Colonic mucosa (tissue), 4 donors: Measurements from ENCODE around the gene BBS1. TPM values are rescaled to one million over a fixed set of nuclear protein-coding genes. Genes with fewer than 3 reads are reported as not detected.

Source experiments
- DNase-seq: peaks from one replicate; pipeline ENCODE4 v3.0.0-alpha.2; 2020
- H3K27ac ChIP-seq: fragments of 200-600 bp; one replicate; pipeline ENCODE4 v1.8.0; 2021
- H3K27me3 ChIP-seq: fragments of 200-600 bp; one replicate; pipeline ENCODE4 v1.8.0; 2021
- H3K36me3 ChIP-seq: fragments of 200-600 bp; one replicate; pipeline ENCODE4 v1.8.0; 2021
- H3K4me1 ChIP-seq: fragments of 200-600 bp; one replicate; pipeline ENCODE4 v1.8.0; 2021; ENCODE audit warnings: mild to moderate bottlenecking
- H3K4me3 ChIP-seq: fragments of 200-600 bp; one replicate; pipeline ENCODE4 v1.8.0; 2021
- H3K9ac ChIP-seq, 2 donors: one replicate each; pipeline ENCODE4 v1.7.0; 2013; ENCODE audit warnings: control low read depth in 2 of 2, low read depth in 2 of 2, low read length in 2 of 2
- H3K9me3 ChIP-seq: fragments of 200-600 bp; one replicate; pipeline ENCODE4 v1.8.0; 2021
- CTCF ChIP-seq: fragments of 200-600 bp; IDR thresholded peaks from one replicate; pipeline ENCODE4 v1.8.0; 2022; ENCODE audit warnings: antibody characterized with exemption, mild to moderate bottlenecking
- intact Hi-C: fragments of 100-400 bp; cut with DNase I; formaldehyde crosslinking; loops from one replicate; pipeline ENCODE4 v1.14.1; 2022
- total RNA-seq, 2 donors: library from RNA; stranded (reverse); fragmentation: NEBNext Ultra II Directional in 1 of 2; extraction: Animal tissue kit (Norgen Biotek cat#: 25700) in 1 of 2; gene quantifications; one replicate each; pipeline ENCODE4 v1.2.1, GENCODE V29; 2021
- donor health status: healthy.
- donor health status: DM: no; HTN: no; CAD: no.
- donor health status: DM: no; HTN: no; CAD: no.

The BBS1 gene
- total RNA-seq, 2 donors from 2014 or later = 16.8 to 25.8 TPM

DNA sequence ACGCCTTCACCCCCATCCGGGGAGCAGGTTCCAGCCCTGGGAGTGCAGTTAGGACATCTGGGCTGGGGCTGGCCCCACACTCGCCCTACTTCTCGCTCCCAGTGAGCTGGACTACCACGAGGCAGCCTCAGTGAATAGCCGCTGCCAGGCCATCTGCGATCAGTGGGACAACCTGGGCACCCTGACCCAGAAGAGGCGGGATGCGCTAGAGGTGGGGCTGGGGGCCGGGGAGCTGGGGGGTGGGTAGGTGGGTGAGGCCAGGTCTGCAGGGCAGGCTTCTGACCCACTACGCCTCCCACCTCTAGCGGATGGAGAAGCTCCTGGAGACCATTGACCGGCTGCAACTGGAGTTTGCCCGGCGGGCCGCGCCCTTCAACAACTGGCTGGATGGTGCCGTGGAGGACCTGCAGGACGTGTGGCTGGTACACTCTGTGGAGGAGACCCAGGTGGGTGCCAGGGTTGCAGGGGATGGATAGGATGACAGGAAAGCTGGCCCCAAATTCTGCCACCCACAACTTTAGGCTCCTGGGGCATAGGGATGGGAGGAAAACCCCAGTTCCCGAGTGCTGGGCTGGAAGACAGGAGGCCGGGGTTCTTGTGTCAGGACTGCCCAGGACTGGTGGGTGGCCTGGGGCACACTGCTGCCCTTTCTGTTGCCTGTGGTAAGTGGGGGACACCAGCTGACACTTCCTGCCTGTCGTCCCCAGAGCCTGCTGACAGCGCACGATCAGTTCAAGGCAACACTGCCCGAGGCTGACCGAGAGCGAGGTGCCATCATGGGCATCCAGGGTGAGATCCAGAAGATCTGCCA lies 49.6 kb downstream of the BBS1 start:
- Histone ChIP-seq H3K27me3 (no peaks in the 10 kb centered on the region), H3K27ac (no peak overlapping the region), H3K9ac (no peak overlapping the region), H3K4me3 (no peak overlapping the region), H3K9me3 (no peaks in the 10 kb centered on the region), H3K36me3 (no peaks in the 10 kb centered on the region), H3K4me1 (no peaks in the 10 kb centered on the region)
- no peak for DNase-seq
- TF ChIP-seq CTCF = no peak
- intact Hi-C loops = no loop called here

DNA sequence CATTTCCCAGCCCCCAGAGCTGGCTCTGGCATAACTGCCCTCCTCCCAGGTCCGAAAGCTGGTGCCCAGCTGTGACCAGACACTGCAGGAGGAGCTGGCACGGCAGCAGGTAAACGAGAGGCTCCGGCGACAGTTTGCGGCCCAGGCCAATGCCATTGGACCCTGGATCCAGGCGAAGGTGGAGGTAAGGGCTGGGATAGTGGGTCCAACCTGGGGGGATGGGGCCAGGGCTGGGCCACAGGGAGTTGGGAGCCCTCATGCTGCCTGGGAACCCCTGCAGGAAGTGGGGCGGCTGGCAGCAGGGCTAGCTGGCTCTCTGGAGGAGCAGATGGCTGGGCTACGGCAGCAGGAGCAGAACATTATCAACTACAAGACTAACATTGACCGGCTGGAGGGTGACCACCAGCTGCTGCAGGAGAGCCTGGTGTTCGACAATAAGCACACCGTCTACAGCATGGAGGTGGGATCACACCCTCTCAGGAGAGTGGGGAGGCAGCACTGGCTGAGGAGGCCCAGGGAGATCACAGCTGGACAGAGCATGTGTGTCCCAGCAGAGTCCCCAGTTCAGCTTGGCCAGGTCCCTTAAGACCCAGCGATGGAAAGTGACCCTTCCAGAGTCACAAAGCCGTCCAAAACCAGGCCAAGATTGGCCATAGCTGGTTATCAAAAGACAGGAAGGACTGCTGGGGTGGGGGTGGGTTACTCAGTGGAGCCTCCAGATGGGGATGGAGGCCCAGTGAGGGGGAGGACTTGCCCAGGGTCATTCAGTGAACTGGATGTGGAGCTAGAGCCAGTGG lies 50.9 kb downstream of the BBS1 start:
- Histone ChIP-seq H3K36me3 (no peaks in the 10 kb centered on the region), H3K9me3 (no peaks in the 10 kb centered on the region), H3K9ac (no peak overlapping the region), H3K4me3 (no peak overlapping the region), H3K27ac (no peak overlapping the region), H3K27me3 (no peaks in the 10 kb centered on the region), H3K4me1 (no peaks in the 10 kb centered on the region)
- DNase-seq = no peak
- intact Hi-C loops = no loop called here
- TF ChIP-seq CTCF = no peak

GRCh38 chr11:66561975-66562248 lies 51.5 kb downstream of the BBS1 start:
- Histone ChIP-seq H3K27me3 (no peaks in the 10 kb centered on the region), H3K4me3 (no peak overlapping the region), H3K9me3 (no peaks in the 10 kb centered on the region), H3K4me1 (no peaks in the 10 kb centered on the region), H3K36me3 (no peaks in the 10 kb centered on the region), H3K9ac (no peak overlapping the region), H3K27ac (no peak overlapping the region)
- TF ChIP-seq CTCF = no peak
- intact Hi-C loops = no loop called here
- no peak for DNase-seq

DNA sequence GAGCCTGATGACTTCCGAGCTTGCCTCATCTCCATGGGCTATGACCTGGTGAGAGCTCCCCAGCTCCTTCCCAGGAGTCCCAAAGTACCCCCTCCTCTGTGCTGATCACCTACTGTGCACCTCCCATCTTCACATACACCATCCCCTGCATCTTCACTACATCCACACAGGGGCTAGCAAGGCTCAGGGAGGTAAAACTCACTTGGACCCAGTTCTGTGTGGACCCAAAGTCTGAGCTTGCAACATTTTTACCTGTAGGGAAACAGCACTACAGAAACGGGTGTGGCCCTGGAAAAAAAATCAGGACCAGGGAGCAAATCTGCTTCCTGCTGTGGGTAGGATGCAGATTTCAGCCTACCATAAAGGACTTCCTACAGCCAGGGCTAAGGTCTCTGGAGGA lies 51.8 kb downstream of the BBS1 start:
- H3K4me1 ChIP-seq = no peaks in the 10 kb centered on the region
- no peak for DNase-seq
- TF ChIP-seq CTCF = no peak
- H3K9ac ChIP-seq = no peak overlapping the region
- no peak overlapping the region for H3K27ac ChIP-seq
- intact Hi-C loops = no loop called here
- no peak overlapping the region for H3K4me3 ChIP-seq
- H3K9me3 ChIP-seq = no peaks in the 10 kb centered on the region
- no peaks in the 10 kb centered on the region for H3K27me3 ChIP-seq
- H3K36me3 ChIP-seq = no peaks in the 10 kb centered on the region

- no peak for TF ChIP-seq CTCF
- intact Hi-C loops = no loop called here
- no peak for DNase-seq
Measured at GRCh38 chr11:66562907-66563583, 52.6 kb downstream of the BBS1 start.

More at GRCh38 chr11:66562907-66563583, 52.6 kb downstream of the BBS1 start:
- Histone ChIP-seq H3K4me1 (no peaks in the 10 kb centered on the region), H3K27me3 (peaks cover 3% of the 10 kb centered on the region), H3K9ac (no peak overlapping the region), H3K27ac (no peak overlapping the region), H3K36me3 (no peaks in the 10 kb centered on the region), H3K9me3 (no peaks in the 10 kb centered on the region), H3K4me3 (no peak overlapping the region)
